HEK293T (cell line): ENCODE results near the gene MDC1.

Source experiments
- CTCF ChIA-PET: fragments of 350-600 bp; formaldehyde crosslinking; extraction: SDS; loops from one replicate; lab custom pipeline; 2021; ENCODE audit warnings: antibody characterized with exemption, inconsistent platforms; lab: Yijun Ruan, JAX
- POLR2A ChIA-PET: fragments of 350-600 bp; formaldehyde crosslinking; extraction: SDS; loops from one replicate; lab custom pipeline; 2020; ENCODE audit warnings: antibody characterized with exemption, inconsistent platforms; lab: Yijun Ruan, JAX
- DNase-seq: peaks from one replicate; pipeline ENCODE4 v3.0.0; 2012; ENCODE audit warnings: mixed read lengths; ENCODE audit errors: extremely low spot score
- ARNT ChIP-seq: fragments of 450-650 bp; IDR thresholded peaks from 2 replicates; pipeline ENCODE4 v1.6.1; 2017; ENCODE audit warnings: mild to moderate bottlenecking
- BHLHE40 ChIP-seq: fragments of 450-650 bp; IDR thresholded peaks from 2 replicates; pipeline ENCODE4 v1.6.1; 2016; ENCODE audit warnings: mild to moderate bottlenecking, moderate library complexity, borderline replicate concordance
- CTBP1 ChIP-seq: fragments of 450-650 bp; IDR thresholded peaks from 2 replicates; pipeline ENCODE4 v1.6.1; 2016; ENCODE audit warnings: borderline replicate concordance
- ELF4 ChIP-seq: fragments of 450-650 bp; IDR thresholded peaks from 2 replicates; pipeline ENCODE4 v1.6.1; 2017; ENCODE audit warnings: antibody characterized with exemption
- FOXA1 ChIP-seq: fragments of 450-650 bp; IDR thresholded peaks from 2 replicates; pipeline ENCODE4 v1.6.1; 2016; ENCODE audit warnings: mild to moderate bottlenecking
- FOXK2 ChIP-seq: fragments of 450-650 bp; IDR thresholded peaks from 2 replicates; pipeline ENCODE4 v1.6.1; 2016; ENCODE audit warnings: mild to moderate bottlenecking
- FOXM1 ChIP-seq: fragments of 450-650 bp; IDR thresholded peaks from 2 replicates; pipeline ENCODE4 v1.6.1; 2017; ENCODE audit warnings: mild to moderate bottlenecking, borderline replicate concordance
- HDGF ChIP-seq: fragments of 450-650 bp; IDR thresholded peaks from 2 replicates; pipeline ENCODE4 v1.6.1; 2017; ENCODE audit warnings: antibody characterized with exemption, borderline replicate concordance
- L3MBTL2 ChIP-seq: fragments of 450-650 bp; conservative IDR thresholded peaks from 2 replicates; pipeline ENCODE4 v1.6.1; 2016; ENCODE audit warnings: mild to moderate bottlenecking
- LEF1 ChIP-seq: fragments of 450-650 bp; IDR thresholded peaks from 2 replicates; pipeline ENCODE4 v1.6.1; 2017; ENCODE audit warnings: mild to moderate bottlenecking, borderline replicate concordance
- NFRKB ChIP-seq: fragments of 450-650 bp; IDR thresholded peaks from 2 replicates; pipeline ENCODE4 v1.6.1; 2016; ENCODE audit warnings: mild to moderate bottlenecking, moderate library complexity
- PKNOX1 ChIP-seq: fragments of 450-650 bp; IDR thresholded peaks from 2 replicates; pipeline ENCODE4 v1.6.1; 2016
- SP1 ChIP-seq: fragments of 450-650 bp; IDR thresholded peaks from 2 replicates; pipeline ENCODE4 v1.6.1; 2017
- SUZ12 ChIP-seq: fragments of 450-650 bp; IDR thresholded peaks from 2 replicates; pipeline ENCODE4 v1.6.1; 2016; ENCODE audit warnings: mild to moderate bottlenecking
- TARDBP ChIP-seq: fragments of 450-650 bp; IDR thresholded peaks from 2 replicates; pipeline ENCODE4 v1.6.1; 2016
- ZNF384 ChIP-seq: fragments of 450-650 bp; IDR thresholded peaks from 2 replicates; pipeline ENCODE4 v1.6.1; 2016

The MDC1 gene

GRCh38 chr6:30763618-30764489 lies 46.8 kb upstream of the MDC1 start:
- ChIA-PET CTCF (interaction anchor here (0.6 to 1.2 kb wide), 2 partner anchors 41 to 305 kb away, joined by 3 read pairs; no protein-coding TSS in a partner anchor), POLR2A (interaction anchor here (0.9 to 1.5 kb wide), 4 partner anchors 17 to 46 kb away, joined by 3 to 5 read pairs (median 4); partner anchors contain the start of gene MDC1)
- TF ChIP-seq ZNF384 = no peak
- TF ChIP-seq FOXA1 = no peak
- no peak for TF ChIP-seq SP1
- TF ChIP-seq ARNT = no peak
- TF ChIP-seq L3MBTL2 = no peak; the same call in 1 of the 2 replicates
- no peak for TF ChIP-seq FOXM1
- no peak; the same call in 1 of the 2 replicates for TF ChIP-seq CTBP1
- no peak for TF ChIP-seq BHLHE40
- no peak for TF ChIP-seq LEF1
- TF ChIP-seq TARDBP = no peak
- TF ChIP-seq PKNOX1 = no peak
- no peak for TF ChIP-seq FOXK2
- TF ChIP-seq ELF4 = no peak
- no peak for TF ChIP-seq NFRKB
- TF ChIP-seq SUZ12 = no peak
- TF ChIP-seq HDGF = no peak
- DNase-seq = peak; percentile 46

GRCh38 chr6:30763155-30763617 lies 46.1 kb upstream of the MDC1 start:
- ChIA-PET POLR2A (no interaction called here), CTCF (no interaction called here)
- TF ChIP-seq SUZ12 = no peak
- TF ChIP-seq NFRKB = no peak
- TF ChIP-seq BHLHE40 = no peak
- TF ChIP-seq HDGF = no peak
- TF ChIP-seq FOXK2 = no peak
- no peak for TF ChIP-seq PKNOX1
- no peak for TF ChIP-seq FOXA1
- TF ChIP-seq FOXM1 = no peak
- TF ChIP-seq ZNF384 = no peak
- no peak for TF ChIP-seq L3MBTL2
- TF ChIP-seq TARDBP = no peak
- TF ChIP-seq CTBP1 = no peak
- TF ChIP-seq SP1 = no peak
- TF ChIP-seq LEF1 = no peak
- no peak for TF ChIP-seq ARNT
- TF ChIP-seq ELF4 = no peak
- no peak for DNase-seq

GRCh38 chr6:30761791-30762429 lies 44.8 kb upstream of the MDC1 start:
- CTCF ChIA-PET = no interaction called here
- POLR2A ChIA-PET = no interaction called here
- DNase-seq = no peak
- TF ChIP-seq HDGF = no peak

- ChIA-PET CTCF (no interaction called here), POLR2A (interaction anchor here (0.8 kb wide), 1 partner anchor 9 kb away, joined by 3 read pairs; no protein-coding TSS in a partner anchor)
- TF ChIP-seq SUZ12 (no peak), ARNT (no peak), HDGF (no peak), FOXA1 (no peak), PKNOX1 (no peak), L3MBTL2 (no peak), NFRKB (no peak), FOXK2 (no peak), TARDBP (no peak), LEF1 (no peak), ELF4 (no peak), SP1 (no peak), BHLHE40 (no peak), ZNF384 (no peak), FOXM1 (no peak), CTBP1 (no peak)
- no peak for DNase-seq
Measured at GRCh38 chr6:30760549-30760948, 43.5 kb upstream of the MDC1 start.

- POLR2A ChIA-PET = no interaction called here
- no peak for DNase-seq
- TF ChIP-seq FOXM1 = no peak
- no peak for TF ChIP-seq TARDBP
- TF ChIP-seq SP1 = no peak
- TF ChIP-seq ZNF384 = no peak
- CTCF ChIA-PET = no interaction called here
Measured at GRCh38 chr6:30759575-30760239, 42.6 kb upstream of the MDC1 start.
